HG02571 (cell line): ENCODE data around the gene CD59.
A peak's percentile ranks its signal among the peaks of the same experiment; 100 is the strongest.
"Not testable (repeated sequence)": the region's sequence is repeated elsewhere in the genome, so short reads cannot be mapped to it uniquely, and the experiment has no call there.

Experiments
- ATAC-seq: cut with Tn5 transposase; IDR thresholded peaks from one replicate; pipeline ENCODE4 v1.9.1; 2021; ENCODE audit warnings: mild to moderate bottlenecking, moderate library complexity; ENCODE audit not compliant: unreplicated experiment

The CD59 gene

DNA sequence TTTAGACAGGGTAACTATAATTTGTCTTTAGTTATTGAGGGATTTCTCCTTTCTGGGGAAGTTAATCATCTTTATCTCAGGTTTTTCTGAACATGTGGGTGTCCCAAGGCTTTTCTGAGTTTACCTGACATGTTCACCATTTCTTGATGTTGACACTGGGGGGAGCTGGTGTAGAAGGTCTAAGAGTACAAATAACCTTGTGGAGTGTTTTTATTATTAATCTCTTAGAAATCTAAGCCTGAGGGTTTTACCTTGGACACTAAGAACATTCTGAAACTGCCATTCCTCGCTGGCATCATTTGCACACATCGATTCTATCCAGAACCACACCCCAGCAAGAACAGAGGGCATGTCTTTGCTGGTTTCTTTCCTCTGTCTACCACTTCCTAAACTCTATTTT is 20.0 kb downstream of the CD59 start:
- ATAC-seq: no peak

DNA sequence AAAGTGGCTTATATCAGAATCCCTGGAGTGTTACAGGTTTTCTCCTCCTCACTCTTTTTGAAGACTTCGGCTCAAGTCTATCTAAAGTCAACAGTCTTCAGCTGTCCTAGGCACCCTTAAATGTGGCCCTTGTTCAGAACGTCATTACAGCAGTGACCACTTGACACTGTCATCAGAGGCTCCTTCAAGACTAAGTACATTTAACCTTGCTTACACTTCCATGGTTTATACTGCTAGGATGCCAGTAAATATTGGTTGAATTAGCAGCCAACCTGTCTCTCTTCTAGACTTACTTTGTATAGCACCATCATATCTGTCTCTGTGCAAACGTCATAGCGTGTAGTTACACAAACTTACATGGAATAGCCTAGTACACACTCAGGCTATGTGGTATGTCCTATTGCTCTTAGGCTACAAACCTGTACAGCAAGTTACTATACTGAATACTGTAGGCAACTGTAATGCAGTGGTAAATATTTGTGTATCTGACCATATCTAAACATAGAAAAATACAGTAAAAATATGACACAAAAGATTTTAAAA is 22.3 kb downstream of the CD59 start:
- ATAC-seq: no peak

GRCh38 chr11:33713151-33713855 is 22.9 kb downstream of the CD59 start:
- no peak for ATAC-seq

GRCh38 chr11:33712436-33712835 is 23.8 kb downstream of the CD59 start:
- ATAC-seq: no peak

DNA sequence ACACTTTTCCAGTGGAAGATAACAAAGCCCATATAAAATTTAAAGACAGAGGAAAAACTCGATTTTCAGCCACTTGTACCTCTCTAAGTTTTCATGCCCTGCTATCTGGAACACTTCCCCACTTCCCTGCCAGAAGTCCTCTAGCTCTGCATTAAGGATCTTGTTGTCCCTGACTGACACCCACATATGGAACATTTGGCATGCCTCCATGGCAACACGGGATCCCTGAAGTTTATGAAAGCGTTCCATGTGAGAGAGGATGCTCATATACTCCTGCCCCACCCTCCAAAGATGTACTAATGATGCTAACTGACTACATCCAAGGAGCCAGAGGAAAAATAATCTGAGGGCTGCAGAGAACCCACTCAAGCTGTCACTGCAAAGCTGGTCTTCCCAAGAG is 26.8 kb downstream of the CD59 start:
- no peak for ATAC-seq

DNA sequence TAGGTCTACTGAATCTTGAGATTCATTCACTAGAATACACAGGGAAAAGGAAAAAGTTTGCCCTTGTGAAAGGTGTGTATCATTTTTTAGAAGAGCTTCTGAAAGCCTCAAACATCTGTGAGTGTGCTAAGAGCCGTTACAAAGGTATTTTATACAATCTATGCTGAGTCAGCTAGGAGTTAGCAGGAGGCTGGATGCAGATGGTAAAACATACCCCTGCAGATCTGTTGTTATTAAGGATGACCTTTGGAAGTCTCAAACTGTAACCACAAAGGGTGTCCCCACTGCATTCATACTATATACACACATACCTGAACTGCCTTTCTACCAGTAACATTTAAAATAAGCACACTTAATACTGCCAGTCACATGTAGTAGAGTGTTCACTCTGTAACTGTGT is 27.2 kb downstream of the CD59 start:
- no peak for ATAC-seq

GRCh38 chr11:33707831-33708230 is 28.4 kb downstream of the CD59 start:
- not testable (repeated sequence) for ATAC-seq

GRCh38 chr11:33706966-33707365 is 29.3 kb downstream of the CD59 start:
- ATAC-seq: no peak

DNA sequence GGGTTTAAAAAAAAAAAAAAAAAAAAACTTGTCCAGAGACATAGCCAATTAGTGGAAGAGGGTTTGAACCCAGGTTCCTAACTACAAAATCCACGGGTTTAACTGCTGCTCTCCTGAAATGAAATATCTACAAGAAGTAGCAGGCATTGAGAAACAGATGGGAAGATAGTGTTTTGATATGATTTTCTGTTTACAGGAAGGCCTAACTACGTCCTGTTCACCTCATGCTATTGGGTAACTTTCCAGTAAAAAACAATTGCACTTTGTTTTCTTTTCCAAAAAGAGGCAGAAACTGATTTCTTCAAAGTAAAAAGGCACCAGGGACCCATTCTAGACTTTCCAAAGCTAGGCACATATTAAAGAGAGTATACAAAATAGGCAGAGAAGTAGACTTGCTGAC is 29.7 kb downstream of the CD59 start:
- no peak for ATAC-seq

DNA sequence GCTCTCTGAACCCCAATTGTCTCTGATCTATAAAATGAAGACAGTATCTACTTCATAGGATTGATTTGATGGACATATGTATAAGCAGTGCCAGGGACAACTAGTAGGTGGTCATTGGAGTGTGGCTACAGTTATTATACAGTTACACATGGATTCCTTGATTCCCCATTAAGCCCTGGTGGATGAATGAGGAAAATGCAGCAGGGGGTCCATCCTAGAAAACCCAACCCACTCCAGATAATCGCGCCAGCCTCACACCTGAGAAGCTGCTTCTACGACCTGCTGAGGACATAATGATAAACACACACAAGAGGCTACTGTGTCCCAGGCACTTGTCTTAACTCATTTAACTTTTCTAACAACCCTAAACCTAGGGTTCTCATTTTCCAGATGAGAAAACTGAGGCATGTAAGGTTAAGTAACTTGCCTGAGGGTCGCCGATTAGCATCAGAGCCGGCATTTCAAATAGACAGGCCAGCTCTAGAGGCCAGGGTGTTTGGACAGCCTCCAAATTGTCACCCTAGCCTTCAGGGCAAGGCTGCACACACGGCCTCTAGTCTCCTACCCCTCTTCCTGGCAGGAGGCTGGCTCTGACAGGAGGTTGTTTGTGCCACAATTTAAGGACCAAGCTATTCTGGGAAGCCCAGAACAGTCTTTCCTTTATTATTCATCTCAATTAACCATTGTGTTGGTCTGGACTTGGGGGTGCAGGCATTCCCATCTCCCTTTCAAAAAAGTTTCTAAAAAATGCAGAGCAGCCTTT is 31.8 kb downstream of the CD59 start:
- ATAC-seq: no peak

DNA sequence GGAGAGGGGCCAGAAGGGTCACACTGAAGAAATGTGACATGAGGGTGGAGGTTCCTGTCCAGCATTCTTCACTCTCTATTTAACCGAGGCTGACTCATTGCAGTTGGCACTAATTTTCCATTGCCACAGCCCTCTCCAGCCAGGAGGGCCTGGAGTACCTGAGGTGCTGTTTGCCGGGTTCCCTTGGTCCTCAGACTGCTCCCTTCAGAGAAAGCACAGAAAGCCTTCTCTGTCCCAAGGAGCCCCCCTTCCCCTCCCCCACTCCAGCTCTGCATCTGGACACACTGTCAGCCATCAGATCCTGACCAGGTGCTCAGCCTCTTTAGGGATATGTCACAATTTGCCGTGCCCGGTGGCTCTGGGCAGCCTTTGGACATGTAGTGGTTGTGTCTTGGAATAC is 32.4 kb downstream of the CD59 start:
- no peak for ATAC-seq

DNA sequence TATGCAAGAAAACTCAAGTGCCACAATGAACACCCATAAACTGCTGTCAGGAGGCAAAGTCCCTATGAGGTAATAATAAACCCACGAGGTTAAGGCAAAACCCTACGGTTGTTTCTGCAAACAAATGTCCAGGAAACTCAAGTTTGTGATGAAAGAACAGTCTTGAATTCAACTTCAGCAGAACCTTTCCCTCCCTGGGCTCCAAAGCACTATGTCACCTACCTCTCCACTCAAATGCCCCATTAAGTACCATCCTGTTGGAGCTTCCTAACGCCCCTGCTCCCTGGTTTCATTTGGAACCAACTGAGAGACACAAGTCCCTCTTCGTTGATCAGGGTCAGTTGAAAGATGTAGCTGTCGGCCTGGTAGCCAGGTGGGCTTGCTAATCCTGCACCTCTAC is 33.0 kb downstream of the CD59 start:
- ATAC-seq: no peak

DNA sequence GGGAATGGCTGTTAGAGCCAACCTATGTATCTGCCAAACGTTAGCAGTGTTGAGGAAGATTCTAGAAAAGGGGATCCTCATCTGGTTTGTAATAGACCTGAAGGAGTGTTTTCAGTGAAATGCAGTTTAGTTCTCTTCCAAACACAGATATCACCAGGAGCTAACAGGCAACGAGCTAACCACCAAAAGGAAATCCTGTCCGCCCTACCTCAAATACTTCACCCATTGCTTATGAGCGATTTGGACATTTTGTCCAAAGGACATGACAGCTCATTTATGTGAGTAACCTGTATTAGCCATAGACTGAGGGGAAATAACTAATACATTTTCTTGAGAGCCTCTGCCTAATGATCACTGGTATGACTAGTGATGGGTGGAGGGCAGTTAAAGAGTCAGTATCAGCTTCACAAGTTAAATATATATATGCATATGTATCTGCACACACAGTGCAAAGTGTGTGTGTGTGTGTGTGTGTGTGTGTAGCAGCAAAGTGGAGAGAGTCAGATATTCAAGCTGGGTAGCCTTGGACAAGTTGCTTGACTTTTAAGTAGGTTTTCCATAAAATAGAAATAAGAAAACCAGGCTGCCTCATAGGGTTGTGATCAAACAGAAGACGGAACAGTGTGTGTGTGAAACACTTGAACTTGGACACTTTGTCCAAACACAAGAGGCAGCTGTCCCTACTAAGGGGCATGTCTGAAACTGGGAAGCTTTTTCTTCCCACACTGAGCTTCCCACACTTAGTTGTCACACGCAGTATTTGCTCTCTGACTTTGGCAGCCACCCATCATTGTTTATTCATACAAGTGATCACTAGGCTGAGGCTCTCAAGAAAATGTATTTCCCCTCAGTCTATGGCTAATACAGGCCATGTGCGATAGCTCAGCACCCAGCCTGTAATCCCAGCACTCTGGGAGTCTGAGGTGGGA is 34.7 kb downstream of the CD59 start:
- ATAC-seq: no peak

DNA sequence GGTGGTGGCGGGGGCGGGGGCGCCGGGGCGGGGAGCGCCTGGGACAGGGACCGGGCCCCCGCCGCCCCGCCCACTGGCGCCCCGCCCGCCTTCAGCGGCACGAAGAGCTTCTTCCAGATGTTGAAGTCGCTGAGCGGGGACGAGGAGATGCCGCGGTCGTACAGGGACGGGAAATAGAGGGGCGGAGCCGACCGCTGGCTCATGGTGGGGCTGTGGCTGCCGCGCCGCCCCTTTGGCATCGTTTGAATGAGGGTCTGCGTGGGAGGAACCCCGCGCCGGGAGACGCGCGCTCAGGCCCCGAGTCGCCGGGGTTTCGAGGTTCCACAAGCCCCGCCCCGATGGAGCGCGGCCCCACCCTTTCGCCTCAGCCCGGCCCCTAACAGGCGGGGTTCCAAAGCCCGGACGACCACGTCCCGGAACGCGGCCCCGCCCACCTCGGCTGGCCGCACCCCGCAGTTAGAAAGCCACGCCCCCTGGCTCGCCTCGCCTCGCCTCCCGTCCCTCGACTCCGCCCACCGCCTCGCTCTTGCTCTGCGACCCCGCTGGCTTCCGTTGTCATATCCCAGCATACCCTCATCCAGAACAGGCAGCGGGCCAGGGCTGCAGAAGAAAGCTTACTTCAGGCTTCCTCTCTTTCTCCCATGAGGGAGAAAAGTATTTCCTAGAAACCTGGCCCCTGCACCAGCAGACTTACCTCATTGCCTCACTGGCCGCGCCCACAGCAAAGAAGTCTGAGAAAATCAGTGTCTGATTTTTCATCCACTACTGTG is 35.5 kb downstream of the CD59 start, which contains the start of gene C11orf91:
C11orf91 (minus strand) TSS at position 325 of the 770 bp plus-strand sequence; CDS start at position 239, 86 bp downstream.
- peak; percentile 85 for ATAC-seq

DNA sequence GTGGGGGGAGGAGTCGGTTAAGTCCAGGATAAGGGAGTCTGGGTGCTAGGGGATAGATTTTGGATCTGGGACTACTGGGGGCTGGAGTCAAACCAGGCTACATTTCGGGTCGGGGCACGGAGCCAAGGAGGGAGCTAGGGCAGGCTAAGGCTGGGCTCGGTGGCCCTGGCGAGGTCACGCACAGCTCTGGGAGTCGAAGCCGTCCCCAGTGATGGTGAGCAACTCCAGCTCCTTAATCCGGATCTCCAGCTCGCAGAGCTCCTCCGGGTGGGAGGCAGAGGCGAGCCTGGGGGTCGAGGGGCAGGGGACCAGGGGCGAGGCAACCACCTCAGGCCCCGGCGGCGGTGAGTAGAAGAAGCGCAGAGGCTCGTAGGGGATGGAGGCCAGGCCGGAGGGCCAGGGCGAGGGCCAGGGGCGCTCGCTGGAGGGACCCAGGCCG is 36.1 kb downstream of the CD59 start:
- ATAC-seq: no peak

DNA sequence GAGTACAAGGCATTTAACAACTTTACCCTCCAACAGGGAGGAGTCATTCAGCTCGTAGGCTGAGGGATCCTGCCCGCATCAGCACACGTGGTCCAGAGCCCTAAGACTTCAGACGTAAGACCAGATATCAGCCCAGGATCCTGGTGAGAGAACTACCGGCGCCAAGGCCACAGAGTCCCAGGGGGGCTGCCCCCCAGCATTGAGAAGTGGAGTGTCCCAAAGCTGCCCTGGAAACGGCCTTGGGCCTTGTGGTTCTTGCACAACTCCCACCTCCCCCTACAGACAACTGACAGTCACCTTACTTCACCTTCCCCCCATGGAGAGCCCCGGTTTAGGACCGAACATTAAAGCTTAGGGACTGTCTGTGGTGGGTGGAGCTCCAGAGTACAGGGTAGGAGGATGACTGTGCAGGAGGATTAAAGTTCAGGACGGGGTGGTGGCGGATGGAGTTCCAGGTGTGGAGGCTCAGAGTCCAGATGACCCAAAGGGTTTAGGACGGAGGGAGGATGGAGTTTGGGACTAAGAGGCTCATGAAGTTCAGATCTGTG is 36.6 kb downstream of the CD59 start:
- ATAC-seq: no peak

DNA sequence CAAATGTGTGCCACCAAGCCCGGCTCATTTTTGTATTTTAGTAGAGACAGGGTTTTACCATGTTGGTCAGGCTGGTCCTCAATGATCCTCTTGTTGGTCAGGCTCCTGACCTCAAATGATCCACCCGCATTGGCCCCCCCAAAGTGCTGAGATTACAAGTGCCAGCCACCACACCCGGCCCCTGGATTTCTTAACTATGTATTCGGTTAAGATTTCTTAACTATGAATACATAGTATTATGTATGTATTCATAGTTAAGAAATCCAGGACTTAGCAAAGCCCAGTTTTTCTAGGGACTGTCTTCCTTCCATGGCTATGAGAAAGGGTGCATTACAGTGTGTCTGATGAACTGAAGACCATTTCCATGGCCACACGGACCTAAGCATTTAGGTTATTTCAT is 37.3 kb downstream of the CD59 start:
- no peak for ATAC-seq

DNA sequence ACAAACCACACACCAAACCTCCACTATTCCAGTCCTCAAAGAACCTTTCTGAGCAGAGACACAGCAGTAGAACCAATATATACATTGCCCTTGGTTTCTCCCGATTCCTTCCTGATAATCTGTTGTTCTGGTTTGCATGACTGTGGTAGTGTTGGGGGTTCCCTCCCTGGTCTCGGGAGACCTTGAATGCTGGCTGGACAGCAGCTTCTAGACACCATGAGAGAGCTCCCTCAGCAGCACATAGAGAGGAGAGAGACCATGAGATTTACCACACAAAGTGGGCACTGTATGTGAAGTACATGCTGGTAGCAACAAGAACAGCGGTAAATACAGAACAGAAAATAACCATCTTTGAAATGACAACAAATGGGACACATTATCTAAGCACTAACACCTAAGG is 38.2 kb downstream of the CD59 start:
- no peak for ATAC-seq

DNA sequence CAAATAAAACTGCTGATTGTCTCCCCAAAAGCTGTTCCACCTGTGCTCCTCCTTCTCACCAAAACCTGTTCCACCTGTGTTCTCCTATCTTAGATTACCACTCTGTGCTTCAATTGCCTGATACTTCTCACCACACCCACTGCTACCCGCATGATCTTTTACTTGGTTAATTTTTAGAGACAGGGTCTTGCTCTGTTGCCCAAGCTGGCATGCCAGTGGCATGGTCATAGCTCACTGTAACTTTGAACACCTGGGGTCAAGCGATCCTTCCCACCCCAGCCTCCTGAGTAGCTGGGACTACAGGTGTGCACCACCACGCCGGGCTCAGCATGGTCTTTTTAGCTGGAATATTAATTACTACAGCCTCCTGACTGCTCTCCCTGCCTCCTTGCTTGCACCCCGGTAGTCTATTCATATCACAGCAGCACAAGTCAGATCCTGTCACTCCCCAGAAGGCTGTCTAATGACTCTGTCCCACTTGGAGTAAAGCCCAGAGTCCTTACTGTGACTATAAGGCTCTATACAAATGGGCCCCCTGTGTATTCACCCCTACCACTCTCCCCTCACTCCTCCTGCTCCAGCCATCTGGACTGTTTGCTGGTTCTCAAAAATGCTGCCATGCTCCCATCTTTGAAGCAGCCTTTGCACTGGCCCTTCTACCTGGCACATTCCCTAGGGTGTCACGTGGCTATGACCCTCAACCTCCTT is 39.1 kb downstream of the CD59 start:
- no peak for ATAC-seq
